ENCODE data around the gene TMEM184A. TPM values are rescaled to one million over a fixed set of nuclear protein-coding genes. Genes with fewer than 3 reads are reported as not detected.
A peak's percentile ranks its signal among the peaks of the same experiment; 100 is the strongest.

TMEM184A gene
- total and polyA plus RNA-seq, 2 of the 13 experiments (the other 11 are each of a cell fraction or from before 2014, with no cell fraction given) = 9.5 to 20.4 TPM

GRCh38 chr7:1569833-1570632 is 14.0 kb upstream of the TMEM184A start, which contains the start of gene PSMG3 (continued):
- peak in 1 of 2 experiments; percentile 61; a peak in 1 of 4 replicates for TF ChIP-seq REST (IDR thresholded peaks at IDR 0.05; ENCODE audit: borderline replicate concordance in 1 of 2, low read depth in 1 of 2, low read length in 2 of 2)
- no peak for TF ChIP-seq MAFK (conservative IDR thresholded peaks at IDR 0.05 in 1 of 2, IDR thresholded peaks at IDR 0.05 in 1 of 2; ENCODE audit: low read length in 2 of 2)
- peak; percentile 25; the same call in 1 of the 2 replicates for TF ChIP-seq MTERF4 (CRISPR knock-in tag; IDR thresholded peaks at IDR 0.05)
- no peak for TF ChIP-seq FOXM1 (CRISPR knock-in tag; IDR thresholded peaks at IDR 0.05)
- peak; percentile 74 for TF ChIP-seq KMT2A (CRISPR knock-in tag; IDR thresholded peaks at IDR 0.05)
- no peak; the same call in 1 of the 2 replicates for TF ChIP-seq ZNF337 (CRISPR knock-in tag; IDR thresholded peaks at IDR 0.05; ENCODE audit: borderline replicate concordance, low read depth)
- no peak for TF ChIP-seq KDM6A (CRISPR knock-in tag; IDR thresholded peaks at IDR 0.05; ENCODE audit: low read depth)
- TF ChIP-seq ZXDC (CRISPR knock-in tag; IDR thresholded peaks at IDR 0.05) = no peak
- TF ChIP-seq RNF219 (CRISPR knock-in tag; IDR thresholded peaks at IDR 0.05) = no peak
- peak; percentile 93 for TF ChIP-seq GMEB2 (CRISPR knock-in tag; IDR thresholded peaks at IDR 0.05; ENCODE audit: low read depth)
- TF ChIP-seq ZBTB42 (CRISPR knock-in tag; IDR thresholded peaks at IDR 0.05) = 0 out of 2 replicates have a peak, but pooled peaks have one; percentile 87
- TF ChIP-seq HNRNPL (IDR thresholded peaks at IDR 0.05; ENCODE audit: low read depth, low read length) = 0 out of 2 replicates have a peak, but pooled peaks have one; percentile 27
- TF ChIP-seq SMAD3 (CRISPR knock-in tag; IDR thresholded peaks at IDR 0.05) = peak; percentile 47; the same call in 1 of the 2 replicates
- TF ChIP-seq NFKB2 (CRISPR knock-in tag; IDR thresholded peaks at IDR 0.05; ENCODE audit: borderline replicate concordance) = no peak
- 0 out of 2 replicates have a peak, but pooled peaks have one; percentile 56 for TF ChIP-seq ZNF24 (IDR thresholded peaks at IDR 0.05)
- TF ChIP-seq PRPF4 (IDR thresholded peaks at IDR 0.05; ENCODE audit: low read depth, low read length, poor library complexity, severe bottlenecking) = no peak

Data from HepG2 (cell line).